ENCODE results near the gene KLHDC4. TPM values are rescaled to one million over a fixed set of nuclear protein-coding genes. Genes with fewer than 3 reads are reported as not detected.

KLHDC4 gene
- total and polyA plus RNA-seq, 10 of the 15 experiments (the other 5 are each of a cell fraction or from before 2014, with no cell fraction given): 0.80 to 62.1 (median 32.8) TPM

- TF ChIP-seq USF2 (IDR thresholded peaks at IDR 0.05; ENCODE audit: borderline replicate concordance, low read depth, low read length) (no peak; the same call in 1 of the 2 replicates), ZNF384 (IDR thresholded peaks at IDR 0.05; ENCODE audit: borderline replicate concordance, low read depth, low read length) (no peak), KLF5 (IDR thresholded peaks at IDR 0.05; ENCODE audit: partially characterized antibody) (no peak), ZNF24 (IDR thresholded peaks at IDR 0.05) (0 out of 2 replicates have a peak, but pooled peaks have one; percentile 24), GABPA (IDR thresholded peaks at IDR 0.05; ENCODE audit: low read depth) (no peak), SKIL (IDR thresholded peaks at IDR 0.05; ENCODE audit: low read depth, poor library complexity, severe bottlenecking) (no peak), CHD1 (IDR thresholded peaks at IDR 0.05; ENCODE audit: low read depth, low read length) (no peak), IRF3 (IDR thresholded peaks at IDR 0.05) (no peak), SPI1 (IDR thresholded peaks at IDR 0.05; ENCODE audit: borderline replicate concordance, insufficient read depth, low read depth, low read length) (peak; percentile 3; the same call in 1 of the 2 replicates), RCOR1 (conservative IDR thresholded peaks at IDR 0.05; ENCODE audit: low read depth, low read length) (no peak), SIX5 (IDR thresholded peaks at IDR 0.05; ENCODE audit: low read depth, low read length, severe bottlenecking) (no peak), ZSCAN29 (IDR thresholded peaks at IDR 0.05) (no peak), PRDM15 (CRISPR knock-in tag; IDR thresholded peaks at IDR 0.05) (no peak)
- TF ChIP-seq, protein P1, sequence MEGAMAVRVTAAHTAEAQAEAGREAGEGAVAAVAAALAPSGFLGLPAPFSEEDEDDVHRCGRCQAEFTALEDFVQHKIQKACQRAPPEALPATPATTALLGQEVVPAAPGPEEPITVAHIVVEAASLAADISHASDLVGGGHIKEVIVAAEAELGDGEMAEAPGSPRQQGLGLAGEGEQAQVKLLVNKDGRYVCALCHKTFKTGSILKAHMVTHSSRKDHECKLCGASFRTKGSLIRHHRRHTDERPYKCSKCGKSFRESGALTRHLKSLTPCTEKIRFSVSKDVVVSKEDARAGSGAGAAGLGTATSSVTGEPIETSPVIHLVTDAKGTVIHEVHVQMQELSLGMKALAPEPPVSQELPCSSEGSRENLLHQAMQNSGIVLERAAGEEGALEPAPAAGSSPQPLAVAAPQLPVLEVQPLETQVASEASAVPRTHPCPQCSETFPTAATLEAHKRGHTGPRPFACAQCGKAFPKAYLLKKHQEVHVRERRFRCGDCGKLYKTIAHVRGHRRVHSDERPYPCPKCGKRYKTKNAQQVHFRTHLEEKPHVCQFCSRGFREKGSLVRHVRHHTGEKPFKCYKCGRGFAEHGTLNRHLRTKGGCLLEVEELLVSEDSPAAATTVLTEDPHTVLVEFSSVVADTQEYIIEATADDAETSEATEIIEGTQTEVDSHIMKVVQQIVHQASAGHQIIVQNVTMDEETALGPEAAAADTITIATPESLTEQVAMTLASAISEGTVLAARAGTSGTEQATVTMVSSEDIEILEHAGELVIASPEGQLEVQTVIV (IDR thresholded peaks at IDR 0.05; ENCODE audit: borderline replicate concordance, partially characterized antibody): no peak
- TF ChIP-seq, protein P2, sequence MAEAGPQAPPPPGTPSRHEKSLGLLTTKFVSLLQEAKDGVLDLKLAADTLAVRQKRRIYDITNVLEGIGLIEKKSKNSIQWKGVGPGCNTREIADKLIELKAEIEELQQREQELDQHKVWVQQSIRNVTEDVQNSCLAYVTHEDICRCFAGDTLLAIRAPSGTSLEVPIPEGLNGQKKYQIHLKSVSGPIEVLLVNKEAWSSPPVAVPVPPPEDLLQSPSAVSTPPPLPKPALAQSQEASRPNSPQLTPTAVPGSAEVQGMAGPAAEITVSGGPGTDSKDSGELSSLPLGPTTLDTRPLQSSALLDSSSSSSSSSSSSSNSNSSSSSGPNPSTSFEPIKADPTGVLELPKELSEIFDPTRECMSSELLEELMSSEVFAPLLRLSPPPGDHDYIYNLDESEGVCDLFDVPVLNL (IDR thresholded peaks at IDR 0.05; ENCODE audit: low read depth, low read length): no peak
- TF ChIP-seq, protein P3, sequence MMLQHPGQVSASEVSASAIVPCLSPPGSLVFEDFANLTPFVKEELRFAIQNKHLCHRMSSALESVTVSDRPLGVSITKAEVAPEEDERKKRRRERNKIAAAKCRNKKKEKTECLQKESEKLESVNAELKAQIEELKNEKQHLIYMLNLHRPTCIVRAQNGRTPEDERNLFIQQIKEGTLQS (IDR thresholded peaks at IDR 0.05; ENCODE audit: borderline replicate concordance, extremely low read depth, low read depth, low read length): peak; percentile 82; the same call in 1 of the 2 replicates
Observed at GRCh38 chr16:87778830-87779579, 13.2 kb upstream of the KLHDC4 start (continued).

All from GM12878 (cell line).